PC-9 (cell line): ENCODE results near the gene SDHA.

ENCODE experiments used
- EZH2 ChIP-seq: fragments of 200-600 bp; sonication (generic); IDR thresholded peaks from 2 replicates; pipeline ENCODE4 v1.8.0; 2017; ENCODE audit warnings: antibody characterized with exemption, low read depth
- TF ChIP-seq, protein P1 (sequence below): fragments of 200-600 bp; sonication (generic); conservative IDR thresholded peaks from 2 replicates; pipeline ENCODE4 v1.6.1; 2017; ENCODE audit warnings: mixed run types, antibody characterized with exemption, mild to moderate bottlenecking, moderate library complexity

DNA sequence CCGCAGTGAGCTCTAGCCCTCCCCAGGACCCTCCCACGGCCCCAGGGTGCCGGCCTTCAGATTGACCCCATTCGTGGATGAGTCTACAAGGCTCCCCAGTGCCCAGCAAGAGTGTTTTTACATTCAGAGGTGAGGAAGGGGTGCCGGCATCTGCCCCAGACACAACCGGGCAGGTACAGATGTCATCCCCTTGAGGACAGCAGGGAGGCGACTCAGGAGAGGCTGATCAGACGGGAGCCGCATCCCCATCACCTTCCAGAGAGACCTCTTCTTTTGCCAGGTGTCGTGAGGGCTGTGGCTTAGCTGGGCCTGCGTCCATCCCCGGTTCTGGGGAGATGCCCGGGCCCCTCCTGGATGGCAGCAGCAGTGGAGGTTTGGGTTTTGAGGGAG lies 31.1 kb upstream of the SDHA start:
- TF ChIP-seq, protein P1, sequence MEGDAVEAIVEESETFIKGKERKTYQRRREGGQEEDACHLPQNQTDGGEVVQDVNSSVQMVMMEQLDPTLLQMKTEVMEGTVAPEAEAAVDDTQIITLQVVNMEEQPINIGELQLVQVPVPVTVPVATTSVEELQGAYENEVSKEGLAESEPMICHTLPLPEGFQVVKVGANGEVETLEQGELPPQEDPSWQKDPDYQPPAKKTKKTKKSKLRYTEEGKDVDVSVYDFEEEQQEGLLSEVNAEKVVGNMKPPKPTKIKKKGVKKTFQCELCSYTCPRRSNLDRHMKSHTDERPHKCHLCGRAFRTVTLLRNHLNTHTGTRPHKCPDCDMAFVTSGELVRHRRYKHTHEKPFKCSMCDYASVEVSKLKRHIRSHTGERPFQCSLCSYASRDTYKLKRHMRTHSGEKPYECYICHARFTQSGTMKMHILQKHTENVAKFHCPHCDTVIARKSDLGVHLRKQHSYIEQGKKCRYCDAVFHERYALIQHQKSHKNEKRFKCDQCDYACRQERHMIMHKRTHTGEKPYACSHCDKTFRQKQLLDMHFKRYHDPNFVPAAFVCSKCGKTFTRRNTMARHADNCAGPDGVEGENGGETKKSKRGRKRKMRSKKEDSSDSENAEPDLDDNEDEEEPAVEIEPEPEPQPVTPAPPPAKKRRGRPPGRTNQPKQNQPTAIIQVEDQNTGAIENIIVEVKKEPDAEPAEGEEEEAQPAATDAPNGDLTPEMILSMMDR = no peak
- TF ChIP-seq EZH2 = no peak
